ENCODE results near the gene OR6V1. TPM values are rescaled to one million over a fixed set of nuclear protein-coding genes. Genes with fewer than 3 reads are reported as not detected.

The OR6V1 gene
- total and polyA plus RNA-seq, 2 donors (not counting 1 experiment from before 2014, with no cell fraction given): not detected

- no peak overlapping the region for H3K27ac ChIP-seq (ENCODE audit: low read length in 2 of 2)
- H3K36me3 ChIP-seq (replicated peaks in 1 of 2; ENCODE audit: control extremely low read depth in 1 of 2, control insufficient read depth in 1 of 2, extremely low read depth in 1 of 2, insufficient read depth in 2 of 2, low read length in 1 of 2): no peaks in the 10 kb centered on the region
- ChIA-PET POLR2A (interaction anchor here (1.8 kb wide), 1 partner anchor 207 kb away, joined by 4 read pairs; no protein-coding TSS in a partner anchor), CTCF (interaction anchor here (0.7 to 24.7 kb wide), 30 partner anchors 9 to 418 kb away, joined by 3 to 809 read pairs (median 4); partner anchors contain the start of genes EPHB6 and TAS2R40)
- Mint-ChIP-seq H3K9me3 (ENCODE audit: insufficient read depth) (no peaks in the 10 kb centered on the region), H3K4me3 (no peak overlapping the region), H3K4me1 (peaks cover 49% of the 10 kb centered on the region), H3K27ac (no peak overlapping the region), H3K27me3 (no peaks in the 10 kb centered on the region)
- H3K4me3 ChIP-seq (ENCODE audit: control extremely low read depth in 1 of 5, extremely low read depth in 1 of 5, insufficient read depth in 1 of 5, low read depth in 2 of 5, low read length in 4 of 5): no peak overlapping the region
- intact Hi-C loops (cut with micrococcal nuclease): loop anchor here (1.0 kb wide), 1 partner anchor 207 kb away; no protein-coding TSS in a partner anchor
- H2AFZ ChIP-seq (ENCODE audit: insufficient read depth, low read depth, low read length, poor library complexity, severe bottlenecking): no peak overlapping the region
- H3K4me2 ChIP-seq (replicated peaks; ENCODE audit: low read depth, low read length, poor library complexity, severe bottlenecking): no peak overlapping the region
- TF ChIP-seq CTCF (IDR thresholded peaks at IDR 0.05) (peak; percentile 92), EZH2 (IDR thresholded peaks at IDR 0.05; ENCODE audit: borderline replicate concordance, insufficient read depth, low read depth, low read length, poor library complexity, severe bottlenecking) (no peak)
- H3K79me2 ChIP-seq (ENCODE audit: control insufficient read depth, insufficient read depth, low read length): no peaks in the 10 kb centered on the region
- DNase-seq: peak; percentile 88
- H4K20me1 ChIP-seq (ENCODE audit: control insufficient read depth, insufficient read depth, low read length, poor library complexity, severe bottlenecking): no peaks in the 10 kb centered on the region
- WGBS (ENCODE audit: insufficient coverage): 51% methylated on average over 17 of the region's 24 CpGs
- no peaks in the 10 kb centered on the region for H3K9me3 ChIP-seq (ENCODE audit: control extremely low read depth in 1 of 3, control insufficient read depth in 2 of 3, insufficient read depth in 1 of 3, low read length in 2 of 3)
- peaks cover 36 to 49% of the 10 kb centered on the region in 2 donors for H3K4me1 ChIP-seq (ENCODE audit: control insufficient read depth in 2 of 2, insufficient read depth in 2 of 2, low read length in 2 of 2)
- no peak overlapping the region for H3K9ac ChIP-seq (ENCODE audit: low read length)
- ATAC-seq (ENCODE audit: low read depth): peak; percentile 96
- no peaks in the 10 kb centered on the region for H3K27me3 ChIP-seq (replicated peaks in 1 of 4; ENCODE audit: control extremely low read depth in 1 of 4, control insufficient read depth in 3 of 4, insufficient read depth in 4 of 4, low read length in 3 of 4)
These were observed 43.9 kb upstream of the OR6V1 start for GRCh38 chr7:143008007-143008901.

- H3K27ac ChIP-seq (ENCODE audit: low read length in 2 of 2): no peak overlapping the region
- POLR2A ChIA-PET: interaction anchor here (0.5 kb wide), 1 partner anchor 938 kb away, joined by 5 read pairs; no protein-coding TSS in a partner anchor
- H3K4me2 ChIP-seq (replicated peaks; ENCODE audit: low read depth, low read length, poor library complexity, severe bottlenecking): peak overlapping the region; percentile 43
- H3K4me3 ChIP-seq (ENCODE audit: control extremely low read depth in 1 of 5, extremely low read depth in 1 of 5, insufficient read depth in 1 of 5, low read depth in 2 of 5, low read length in 4 of 5): no peak overlapping the region
- H3K27ac Mint-ChIP-seq: no peak overlapping the region
- H4K20me1 ChIP-seq (ENCODE audit: control insufficient read depth, insufficient read depth, low read length, poor library complexity, severe bottlenecking): no peaks in the 10 kb centered on the region
- H3K4me1 Mint-ChIP-seq: peaks cover 83% of the 10 kb centered on the region
- CTCF ChIA-PET: interaction anchor here (0.8 to 24.7 kb wide), 8 partner anchors 9 to 380 kb away, joined by 3 to 809 read pairs (median 4); partner anchors contain the start of gene TAS2R40
- H3K9me3 Mint-ChIP-seq (ENCODE audit: insufficient read depth): no peaks in the 10 kb centered on the region
- H2AFZ ChIP-seq (ENCODE audit: insufficient read depth, low read depth, low read length, poor library complexity, severe bottlenecking): no peak overlapping the region
- H3K27me3 ChIP-seq (replicated peaks in 1 of 4; ENCODE audit: control extremely low read depth in 1 of 4, control insufficient read depth in 3 of 4, insufficient read depth in 4 of 4, low read length in 3 of 4): no peaks in the 10 kb centered on the region
- TF ChIP-seq EZH2 (IDR thresholded peaks at IDR 0.05; ENCODE audit: borderline replicate concordance, insufficient read depth, low read depth, low read length, poor library complexity, severe bottlenecking): no peak
- no peak for TF ChIP-seq CTCF (IDR thresholded peaks at IDR 0.05)
- no peaks in the 10 kb centered on the region for H3K36me3 ChIP-seq (replicated peaks in 1 of 2; ENCODE audit: control extremely low read depth in 1 of 2, control insufficient read depth in 1 of 2, extremely low read depth in 1 of 2, insufficient read depth in 2 of 2, low read length in 1 of 2)
- DNase-seq (no peak), ATAC-seq (ENCODE audit: low read depth) (no peak)
- H3K9me3 ChIP-seq (ENCODE audit: control extremely low read depth in 1 of 3, control insufficient read depth in 2 of 3, insufficient read depth in 1 of 3, low read length in 2 of 3): no peaks in the 10 kb centered on the region
- intact Hi-C loops (cut with micrococcal nuclease): no loop called here
- WGBS (ENCODE audit: insufficient coverage): 64% methylated on average over 7 of the region's 7 CpGs
- peaks cover 72 to 81% of the 10 kb centered on the region in 2 donors for H3K4me1 ChIP-seq (ENCODE audit: control insufficient read depth in 2 of 2, insufficient read depth in 2 of 2, low read length in 2 of 2)
- no peaks in the 10 kb centered on the region for H3K27me3 Mint-ChIP-seq
- H3K9ac ChIP-seq (ENCODE audit: low read length): no peak overlapping the region
- H3K4me3 Mint-ChIP-seq: no peak overlapping the region
- H3K79me2 ChIP-seq (ENCODE audit: control insufficient read depth, insufficient read depth, low read length): no peaks in the 10 kb centered on the region
These were observed 40.1 kb upstream of the OR6V1 start for GRCh38 chr7:143012001-143012400.

All from B cell (primary cell).